M059J (cell line): Measurements from ENCODE around the gene DTX3. TPM values are rescaled to one million over a fixed set of nuclear protein-coding genes. Genes with fewer than 3 reads are reported as not detected.
A peak's percentile ranks its signal among the peaks of the same experiment; 100 is the strongest.
"Not testable (repeated sequence)": the region's sequence is repeated elsewhere in the genome, so short reads cannot be mapped to it uniquely, and the experiment has no call there.

ENCODE experiments used
- DNase-seq: peaks from one replicate; pipeline ENCODE4 v3.0.0-alpha.2; 2012; ENCODE audit warnings: low read depth
- total RNA-seq: library from RNA; depleted of rRNA; stranded (reverse); fragments of >200 nt; shearing (Covaris generic); gene quantifications from 2 replicates; pipeline ENCODE4 v1.2.3, GENCODE V29; 2014

Gene DTX3
- total RNA-seq, 1 experiment from 2014 or later, result 20.1 TPM

GRCh38 chr12:57583008-57583831 is 21.4 kb upstream of the DTX3 start:
- peak; percentile 72 for DNase-seq

GRCh38 chr12:57584050-57584449 is 20.6 kb upstream of the DTX3 start:
- no peak for DNase-seq

DNA sequence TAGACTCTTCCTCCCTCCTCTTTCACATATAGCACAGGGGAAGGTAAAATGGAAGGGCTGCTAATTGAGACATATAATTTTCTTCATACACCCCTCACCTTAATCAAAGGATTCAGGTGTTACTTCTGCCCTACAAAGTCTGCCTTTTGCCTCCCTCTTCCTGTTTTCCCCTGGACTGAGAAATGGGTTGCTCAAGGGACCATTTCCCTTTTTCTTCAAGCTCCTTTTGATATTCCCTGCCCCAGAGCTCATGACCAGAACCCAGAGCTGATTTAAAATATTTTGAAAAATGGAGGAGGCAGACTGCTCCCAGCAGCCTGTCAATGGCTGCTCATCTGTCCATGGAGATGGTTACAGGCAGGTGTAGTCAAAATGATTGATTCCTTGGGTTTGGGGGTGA is 19.9 kb upstream of the DTX3 start:
- no peak for DNase-seq

DNA sequence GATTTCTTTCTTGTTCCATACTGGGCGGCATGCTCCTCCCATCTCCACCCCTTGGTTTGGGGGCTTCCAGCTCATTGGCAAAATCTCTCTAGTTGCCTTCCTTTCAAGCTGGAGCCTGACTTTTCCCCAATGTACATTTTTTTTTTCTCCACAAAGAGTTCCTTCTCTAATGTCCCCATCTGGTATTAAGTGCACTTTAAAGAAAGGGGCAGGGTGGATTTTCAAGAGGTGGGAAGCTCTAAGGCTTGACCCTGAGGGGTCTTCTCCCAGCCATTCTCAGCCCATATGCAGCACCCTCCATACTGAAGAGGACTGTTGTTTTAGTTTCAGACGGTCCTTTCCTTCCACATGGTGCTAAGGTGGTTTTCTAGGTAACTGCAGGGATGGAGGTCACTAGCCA is 19.5 kb upstream of the DTX3 start:
- DNase-seq, result no peak

DNA sequence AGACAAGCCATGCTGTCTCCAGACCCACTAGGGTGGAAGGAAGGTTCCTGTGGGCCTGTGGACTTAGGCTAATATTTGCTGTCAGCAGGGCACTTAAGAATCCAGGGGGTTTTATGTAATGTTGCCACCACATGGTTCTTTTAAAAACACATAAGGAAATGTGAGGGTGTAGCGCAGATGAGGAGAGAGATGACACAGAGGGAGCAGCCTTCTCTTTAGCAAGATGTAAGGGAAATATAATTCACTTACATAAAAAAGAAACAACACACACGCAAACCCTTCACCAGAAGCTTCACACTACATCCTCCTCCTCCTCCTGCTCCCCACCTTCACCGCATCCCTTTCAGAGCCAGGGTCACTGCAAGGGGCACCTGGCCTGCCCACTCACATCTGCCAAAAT is 18.5 kb upstream of the DTX3 start:
- no peak for DNase-seq

DNA sequence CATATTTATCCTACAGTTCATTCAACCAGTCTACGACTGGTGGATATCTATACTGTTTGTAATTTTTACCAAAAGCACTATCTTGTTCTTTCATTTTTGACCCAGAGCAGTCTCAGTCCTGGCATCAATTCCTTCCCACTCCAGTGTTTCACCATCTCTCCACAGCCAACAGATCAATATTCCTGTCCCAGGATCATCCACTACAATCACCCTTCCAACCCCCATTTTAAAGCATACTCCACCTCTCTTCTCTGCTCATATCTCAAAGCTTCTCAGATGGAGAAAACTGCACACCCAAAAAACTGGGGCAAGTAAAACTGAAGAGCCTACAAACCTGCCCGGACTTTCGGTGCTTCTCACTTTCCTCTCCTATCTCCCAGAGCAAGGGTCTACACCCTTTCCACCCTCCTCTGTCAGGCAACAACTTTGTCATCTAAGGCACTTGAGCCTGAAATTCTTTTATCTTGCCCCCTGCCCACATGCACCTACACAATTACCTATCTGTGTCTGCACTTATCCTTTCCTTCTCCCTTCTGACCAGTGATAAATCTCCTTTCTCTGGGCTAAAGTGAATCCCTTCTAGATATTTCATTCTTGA is 17.7 kb upstream of the DTX3 start:
- no peak for DNase-seq

DNA sequence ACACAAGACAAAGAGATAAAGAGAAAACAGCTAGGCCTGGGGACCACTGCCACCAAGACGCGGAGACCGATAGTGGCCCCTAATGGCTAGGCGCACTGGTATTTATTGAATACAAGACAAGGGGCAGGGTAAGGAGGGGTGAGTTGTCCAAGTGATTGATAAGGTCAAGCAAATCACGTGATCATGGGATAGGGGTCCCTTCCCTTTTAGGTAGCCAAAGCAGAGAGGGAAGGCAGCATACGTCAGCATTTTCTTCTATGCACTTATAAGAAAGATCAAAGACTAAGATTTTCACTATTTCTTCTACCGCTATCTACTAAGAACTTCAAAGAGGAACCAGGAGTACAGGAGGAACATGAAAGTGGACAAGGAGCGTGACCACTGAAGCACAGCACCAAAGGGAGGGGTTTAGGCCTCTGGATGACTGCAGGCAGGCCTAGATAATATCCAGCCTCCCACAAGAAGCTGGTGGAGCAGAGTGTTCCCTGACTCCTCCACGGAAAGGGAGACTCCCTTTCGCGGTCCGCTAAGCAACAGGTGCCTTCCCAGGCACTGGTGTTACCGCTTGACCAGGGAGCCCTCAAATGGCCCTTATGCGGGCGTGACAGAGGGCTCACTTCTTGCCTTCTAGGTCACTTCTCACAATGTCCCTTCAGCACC is 15.5 kb upstream of the DTX3 start:
- not testable (repeated sequence) for DNase-seq

GRCh38 chr12:57590479-57590863 is 14.2 kb upstream of the DTX3 start:
- no peak for DNase-seq

- DNase-seq, result peak; percentile 74
These were observed 13.5 kb upstream of the DTX3 start, which contains the start of gene PIP4K2C for GRCh38 chr12:57590864-57591781. PIP4K2C (plus strand) TSS chr12:57591192; CDS start chr12:57591290, 98 bp downstream.

GRCh38 chr12:57591782-57592325 is 12.8 kb upstream of the DTX3 start:
- DNase-seq, result no peak

GRCh38 chr12:57592551-57593165 is 12.0 kb upstream of the DTX3 start:
- DNase-seq, result peak; percentile 8

GRCh38 chr12:57593187-57593586 is 11.4 kb upstream of the DTX3 start:
- DNase-seq, result no peak

GRCh38 chr12:57600395-57600794 is 4.2 kb upstream of the DTX3 start:
- no peak for DNase-seq

DNA sequence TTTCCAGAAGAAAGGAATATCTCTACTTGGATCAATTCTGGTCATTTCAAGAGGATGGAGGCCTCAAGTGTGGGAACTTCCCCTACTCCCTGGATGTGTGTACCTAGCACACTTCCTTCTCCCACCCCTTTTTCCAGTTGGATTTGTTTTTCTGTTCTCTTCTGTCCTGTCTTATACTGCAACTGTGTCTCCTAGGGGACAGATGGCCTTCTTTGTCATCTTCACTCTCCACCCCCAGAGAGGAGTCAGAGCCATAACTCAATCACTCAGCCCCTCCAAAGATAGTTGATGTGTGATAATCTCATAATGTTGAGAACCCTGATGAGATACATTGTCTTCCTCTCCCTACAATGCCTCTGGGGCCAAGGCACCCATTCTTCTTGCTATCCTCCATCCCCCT is 2.1 kb upstream of the DTX3 start:
- no peak for DNase-seq

DNA sequence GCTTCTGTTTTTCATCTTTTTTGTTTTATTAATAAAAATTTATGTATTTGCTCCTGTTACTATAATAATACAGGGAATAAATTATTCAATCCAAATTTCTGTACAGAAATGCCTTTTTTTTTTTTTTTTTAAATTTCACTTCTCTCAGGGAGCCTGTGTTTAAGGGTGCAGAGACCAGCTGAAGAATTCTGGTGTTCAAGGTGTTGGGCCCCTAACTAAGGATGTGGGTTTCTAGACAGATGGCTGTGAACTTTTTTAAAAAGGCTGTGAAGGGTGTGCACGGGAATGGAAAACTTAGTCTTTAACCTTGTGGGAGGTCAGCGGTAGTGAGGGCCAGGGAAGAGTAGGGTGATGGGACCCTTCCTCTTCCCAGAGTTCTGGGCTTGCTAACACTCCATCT is 1.3 kb upstream of the DTX3 start:
- no peak for DNase-seq

DNA sequence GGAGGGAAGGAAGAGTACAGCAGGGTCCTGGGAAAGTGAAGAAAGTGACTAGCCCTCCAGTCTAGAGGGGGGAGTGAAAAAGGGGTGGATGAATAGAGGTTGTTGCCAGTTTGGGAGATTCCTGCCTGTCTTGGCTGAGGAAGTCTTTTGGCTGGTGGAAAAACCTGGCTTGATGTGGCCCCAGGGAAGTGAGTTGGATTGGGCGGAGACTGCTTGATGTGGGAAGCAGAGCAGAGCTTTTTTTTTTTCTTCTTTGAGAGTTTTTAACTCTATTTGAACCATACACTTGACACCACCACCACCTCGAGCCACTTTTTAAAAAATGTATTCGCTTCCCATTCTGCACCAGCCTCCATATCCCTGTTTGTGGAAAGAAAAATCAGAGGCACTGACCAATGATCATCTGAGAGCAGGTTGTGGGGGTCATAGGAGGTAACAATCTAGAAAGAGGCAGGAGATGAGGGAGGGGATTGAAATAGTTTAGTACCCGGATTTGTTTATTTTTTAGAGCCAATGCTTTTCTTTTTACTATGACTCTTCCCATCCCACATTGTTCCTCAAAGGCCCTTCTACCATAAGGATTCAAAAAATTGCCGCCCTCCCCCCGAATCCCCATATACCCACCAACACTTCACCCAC is 690 bp upstream of the DTX3 start:
- peak; percentile 78 for DNase-seq

DNA sequence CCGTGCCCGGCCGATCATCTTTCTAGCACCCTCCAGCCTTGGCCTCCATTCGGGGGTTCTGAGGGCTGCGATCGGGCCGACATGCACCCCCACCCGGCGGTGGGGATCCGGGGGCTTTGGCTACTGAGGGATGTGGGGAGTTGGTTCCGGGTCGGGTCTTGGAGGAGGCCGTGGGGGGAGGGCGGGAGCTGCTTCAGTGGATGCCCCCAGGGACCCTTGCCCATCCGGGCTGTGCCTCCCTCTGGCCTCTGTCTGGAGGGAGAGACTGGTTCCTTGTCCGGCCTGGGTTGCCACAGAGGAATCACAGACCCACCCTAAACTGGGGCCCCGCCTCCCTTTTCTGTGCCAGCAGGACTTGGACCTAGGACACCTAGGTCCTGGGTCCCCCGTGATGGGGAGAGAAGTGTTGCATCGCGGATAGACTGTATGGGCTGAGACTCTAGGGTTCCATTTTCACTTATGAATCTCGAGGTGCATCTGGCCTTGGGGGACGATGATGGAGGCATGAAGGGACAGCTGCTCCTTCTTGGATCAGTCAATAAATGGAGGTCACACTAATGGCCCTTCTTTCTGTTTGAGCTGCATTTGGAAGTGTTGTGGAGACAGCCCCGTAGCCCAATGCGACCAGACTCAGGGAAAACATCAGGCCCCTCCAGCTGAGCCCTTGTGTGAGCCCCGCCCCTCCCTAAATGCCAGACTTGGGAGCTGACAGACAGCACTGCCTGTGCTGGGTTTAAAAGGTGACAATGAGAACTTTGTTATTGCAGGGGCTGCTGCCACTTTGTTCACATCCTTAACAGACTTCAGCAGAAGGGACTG is 577 bp downstream of the DTX3 start:
- DNase-seq, result peak; percentile 19

GRCh38 chr12:57605811-57606311 is 1.2 kb downstream of the DTX3 start:
- no peak for DNase-seq

GRCh38 chr12:57606399-57606798 is 1.8 kb downstream of the DTX3 start:
- no peak for DNase-seq
